Lower lobe of right lung (tissue), 2 donors: ENCODE data around the gene DPYD. TPM values are rescaled to one million over a fixed set of nuclear protein-coding genes. Genes with fewer than 3 reads are reported as not detected.
A peak's percentile ranks its signal among the peaks of the same experiment; 100 is the strongest.

Experiments used
- ATAC-seq, 2 donors: fragments of 200-7000 bp; cut with Tn5 transposase; one replicate each; pipeline ENCODE4 v1.9.1; 2020 to 2022; ENCODE audit warnings: mild to moderate bottlenecking in 2 of 2, moderate library complexity in 2 of 2
- DNase-seq: peaks from one replicate; pipeline ENCODE4 v3.0.0-alpha.2; 2020
- H3K27ac ChIP-seq: fragments of 200-600 bp; one replicate; pipeline ENCODE4 v1.8.0; 2022
- H3K27me3 ChIP-seq: fragments of 200-600 bp; one replicate; pipeline ENCODE4 v1.8.0; 2022; ENCODE audit warnings: low read depth
- H3K36me3 ChIP-seq: fragments of 200-600 bp; one replicate; pipeline ENCODE4 v1.8.0; 2022; ENCODE audit warnings: mild to moderate bottlenecking
- H3K4me1 ChIP-seq: fragments of 200-600 bp; one replicate; pipeline ENCODE4 v1.8.0; 2022
- H3K4me3 ChIP-seq: fragments of 200-600 bp; one replicate; pipeline ENCODE4 v1.8.0; 2022; ENCODE audit warnings: mild to moderate bottlenecking
- H3K9me3 ChIP-seq: fragments of 200-600 bp; one replicate; pipeline ENCODE4 v1.8.0; 2022
- intact Hi-C: fragments of 100-400 bp; cut with DNase I; formaldehyde crosslinking; loops from one replicate; pipeline ENCODE4 v1.11.0; 2022
- total RNA-seq: library from RNA; stranded (reverse); fragmentation: NEBNext Ultra II Directional; extraction: Animal tissue kit (Norgen Biotek cat#: 25700); gene quantifications from one replicate; pipeline ENCODE4 v1.2.1, GENCODE V29; 2021
- TF ChIP-seq, protein P1 (sequence below): fragments of 200-600 bp; IDR thresholded peaks from one replicate; pipeline ENCODE4 v1.8.0; 2022; ENCODE audit warnings: antibody characterized with exemption, mild to moderate bottlenecking
- donor health status: DM: no; HTN: yes; CAD: no; lungs with severe emphysema.

DPYD gene
- total RNA-seq, 1 donor from 2014 or later = 91.9 TPM

DNA sequence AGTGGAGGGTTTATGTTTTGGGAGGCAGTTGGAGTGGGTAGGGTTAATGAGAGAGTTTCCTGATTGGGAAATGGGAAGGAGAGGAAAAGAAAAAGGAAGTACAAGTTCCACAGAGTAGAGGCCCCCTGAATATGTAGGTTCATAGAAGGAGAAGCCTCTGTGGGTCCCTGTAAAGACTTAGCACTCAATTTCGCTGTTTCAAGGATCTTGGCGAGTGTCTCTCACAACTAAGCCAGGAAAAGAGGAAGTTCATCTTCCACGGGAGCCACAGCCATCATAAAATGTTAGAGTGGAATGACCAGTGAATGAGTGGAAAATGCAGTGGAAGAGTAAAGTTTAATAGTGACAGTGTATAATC lies 17.4 kb upstream of the DPYD start:
- H3K4me3 ChIP-seq = no peak overlapping the region
- TF ChIP-seq, protein P1, sequence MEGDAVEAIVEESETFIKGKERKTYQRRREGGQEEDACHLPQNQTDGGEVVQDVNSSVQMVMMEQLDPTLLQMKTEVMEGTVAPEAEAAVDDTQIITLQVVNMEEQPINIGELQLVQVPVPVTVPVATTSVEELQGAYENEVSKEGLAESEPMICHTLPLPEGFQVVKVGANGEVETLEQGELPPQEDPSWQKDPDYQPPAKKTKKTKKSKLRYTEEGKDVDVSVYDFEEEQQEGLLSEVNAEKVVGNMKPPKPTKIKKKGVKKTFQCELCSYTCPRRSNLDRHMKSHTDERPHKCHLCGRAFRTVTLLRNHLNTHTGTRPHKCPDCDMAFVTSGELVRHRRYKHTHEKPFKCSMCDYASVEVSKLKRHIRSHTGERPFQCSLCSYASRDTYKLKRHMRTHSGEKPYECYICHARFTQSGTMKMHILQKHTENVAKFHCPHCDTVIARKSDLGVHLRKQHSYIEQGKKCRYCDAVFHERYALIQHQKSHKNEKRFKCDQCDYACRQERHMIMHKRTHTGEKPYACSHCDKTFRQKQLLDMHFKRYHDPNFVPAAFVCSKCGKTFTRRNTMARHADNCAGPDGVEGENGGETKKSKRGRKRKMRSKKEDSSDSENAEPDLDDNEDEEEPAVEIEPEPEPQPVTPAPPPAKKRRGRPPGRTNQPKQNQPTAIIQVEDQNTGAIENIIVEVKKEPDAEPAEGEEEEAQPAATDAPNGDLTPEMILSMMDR = no peak
- no peaks in the 10 kb centered on the region for H3K9me3 ChIP-seq
- ATAC-seq = peak in 1 of 2 donors; percentile 9
- no peak overlapping the region for H3K27ac ChIP-seq
- intact Hi-C loops = no loop called here
- DNase-seq = no peak
- no peaks in the 10 kb centered on the region for H3K36me3 ChIP-seq
- no peaks in the 10 kb centered on the region for H3K27me3 ChIP-seq
- H3K4me1 ChIP-seq = no peaks in the 10 kb centered on the region

DNA sequence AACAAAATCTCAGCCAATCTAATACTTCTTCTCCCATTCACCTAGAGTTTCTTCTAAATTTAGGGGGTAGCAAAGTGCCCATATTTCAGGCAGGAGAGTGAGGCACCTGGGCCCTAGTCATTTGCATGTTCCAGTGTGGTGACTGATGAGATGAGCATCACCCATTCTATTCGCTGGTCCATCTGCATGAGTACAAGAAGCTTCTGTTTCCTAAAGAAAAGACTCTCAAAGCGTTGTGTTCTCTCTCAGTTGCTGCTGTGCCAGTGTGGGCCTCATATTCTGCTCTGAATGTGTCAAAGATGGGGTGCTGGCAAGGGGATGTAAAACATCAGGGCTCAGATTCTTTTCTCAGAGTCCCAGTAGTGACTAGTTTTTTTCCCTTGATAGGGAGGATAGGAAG lies 16.1 kb upstream of the DPYD start:
- Histone ChIP-seq H3K4me3 (no peak overlapping the region), H3K27ac (no peak overlapping the region), H3K4me1 (no peaks in the 10 kb centered on the region), H3K9me3 (no peaks in the 10 kb centered on the region), H3K36me3 (no peaks in the 10 kb centered on the region), H3K27me3 (no peaks in the 10 kb centered on the region)
- intact Hi-C loops = no loop called here
- no peak for DNase-seq
- TF ChIP-seq, protein P1 = no peak
- no peak for ATAC-seq

DNA sequence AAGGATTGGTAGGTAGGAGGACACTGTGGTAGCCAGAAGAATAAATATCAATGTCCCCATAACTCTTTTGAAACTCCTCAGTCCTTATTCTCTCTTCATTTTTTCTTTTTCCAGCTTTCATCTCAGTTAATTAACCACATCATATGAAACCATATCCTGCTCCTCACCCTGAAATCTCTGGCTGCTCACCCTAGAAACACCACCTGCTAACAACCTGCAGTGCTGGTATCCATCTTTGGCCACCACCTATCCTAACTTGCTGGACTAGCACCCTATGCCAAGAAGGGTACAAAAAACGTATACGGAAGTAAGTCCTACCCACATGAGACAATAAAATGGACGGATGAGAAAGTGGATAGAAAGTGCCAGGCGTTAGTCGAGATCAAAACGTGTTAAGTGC lies 13.7 kb upstream of the DPYD start:
- DNase-seq = no peak
- Histone ChIP-seq H3K4me3 (no peak overlapping the region), H3K27me3 (no peaks in the 10 kb centered on the region), H3K36me3 (no peaks in the 10 kb centered on the region), H3K27ac (no peak overlapping the region), H3K9me3 (no peaks in the 10 kb centered on the region), H3K4me1 (no peaks in the 10 kb centered on the region)
- intact Hi-C loops = no loop called here
- TF ChIP-seq, protein P1 = no peak
- ATAC-seq = no peak

DNA sequence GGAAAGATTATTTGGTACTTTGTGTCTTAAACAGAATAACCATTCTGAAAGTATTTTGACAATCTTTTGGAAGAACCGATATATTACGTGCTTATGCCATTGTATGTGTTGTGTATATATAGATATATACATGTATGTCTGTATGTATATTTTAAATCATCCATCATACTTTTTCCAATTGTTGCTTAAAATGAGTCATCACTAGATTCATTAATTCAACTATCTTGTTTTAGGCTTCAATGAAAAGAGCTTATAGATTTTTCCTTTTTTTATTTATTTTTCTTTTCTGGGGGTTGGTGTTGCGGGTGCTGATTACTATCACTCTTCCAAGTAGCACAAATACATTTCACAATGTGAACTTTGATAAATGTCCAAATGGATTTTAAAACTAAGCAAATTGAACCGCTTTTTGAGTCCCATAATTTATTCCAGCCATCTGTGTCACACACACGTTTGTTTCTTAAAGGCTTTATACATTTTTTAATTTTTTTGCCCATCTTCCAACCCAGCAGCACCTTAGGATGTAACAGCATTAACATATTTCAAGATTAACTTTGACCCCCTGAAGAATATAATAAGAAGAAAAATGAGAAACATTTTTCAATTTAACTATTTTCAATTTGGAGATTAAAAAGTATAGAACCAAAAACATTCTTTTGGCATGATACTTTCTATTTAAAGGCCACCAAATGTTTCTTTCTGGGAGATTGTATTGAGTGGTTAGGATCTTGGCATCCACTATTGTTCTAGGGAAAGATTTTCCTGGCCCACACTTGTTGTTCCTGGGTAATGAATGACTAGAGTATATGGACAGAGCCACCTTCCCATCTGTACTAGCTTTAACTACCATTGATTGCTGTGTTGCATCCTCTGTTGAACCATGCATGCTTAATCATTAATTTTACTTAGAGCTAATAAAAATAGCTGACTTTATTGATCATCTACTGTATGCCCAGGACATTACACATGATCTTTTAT lies 9.3 kb upstream of the DPYD start:
- H3K27ac ChIP-seq = no peak overlapping the region
- H3K4me3 ChIP-seq = no peak overlapping the region
- TF ChIP-seq, protein P1 = no peak
- no peaks in the 10 kb centered on the region for H3K4me1 ChIP-seq
- no peaks in the 10 kb centered on the region for H3K36me3 ChIP-seq
- intact Hi-C loops = no loop called here
- H3K9me3 ChIP-seq = no peaks in the 10 kb centered on the region
- no peak for ATAC-seq
- H3K27me3 ChIP-seq = no peaks in the 10 kb centered on the region
- no peak for DNase-seq

DNA sequence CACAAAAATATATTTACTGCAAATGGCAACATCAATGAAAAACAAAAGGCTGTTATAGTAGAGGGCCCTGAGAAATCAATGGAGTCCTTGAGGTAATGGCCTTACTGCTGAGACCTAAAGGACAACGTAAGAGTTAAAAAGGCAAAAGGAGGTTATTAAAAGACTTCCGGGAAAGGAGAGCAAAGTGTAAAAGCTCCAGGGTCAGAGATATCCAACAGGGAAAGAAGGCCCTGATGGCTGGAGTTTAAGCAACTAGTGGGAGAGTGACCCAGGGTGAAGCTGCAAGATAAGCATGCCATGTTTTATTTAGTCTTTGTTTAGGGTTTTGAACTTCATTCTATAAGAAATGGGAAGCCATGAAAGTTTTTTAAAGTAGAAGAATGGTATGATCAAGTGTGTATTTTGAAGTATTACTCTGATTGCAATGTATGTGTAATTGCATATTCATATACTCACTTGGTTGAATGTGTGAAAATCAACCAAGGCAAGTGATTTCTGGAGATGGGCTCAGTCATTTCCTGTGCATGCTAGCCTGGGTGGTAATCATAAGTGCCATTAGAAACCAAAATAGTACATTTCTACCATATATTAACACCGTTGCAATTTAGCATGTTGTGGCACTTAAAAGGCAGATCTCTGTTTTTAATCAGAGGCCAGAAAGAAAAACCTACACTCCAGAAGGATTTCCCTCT lies 5.3 kb upstream of the DPYD start:
- Histone ChIP-seq H3K4me1 (peaks cover 4% of the 10 kb centered on the region), H3K4me3 (no peak overlapping the region), H3K36me3 (no peaks in the 10 kb centered on the region), H3K27ac (no peak overlapping the region), H3K27me3 (no peaks in the 10 kb centered on the region), H3K9me3 (no peaks in the 10 kb centered on the region)
- intact Hi-C loops = no loop called here
- TF ChIP-seq, protein P1 = no peak
- DNase-seq = no peak
- no peak for ATAC-seq
